Esophagus (tissue), 2 donors: ENCODE measurements around the gene TASP1. TPM values are rescaled to one million over a fixed set of nuclear protein-coding genes. Genes with fewer than 3 reads are reported as not detected.
"Not testable (repeated sequence)": the region's sequence is repeated elsewhere in the genome, so short reads cannot be mapped to it uniquely, and the experiment has no call there.

Experiments used
- H3K27ac ChIP-seq, 2 donors: one replicate each; pipeline ENCODE4 v1.5.1; 2013; ENCODE audit warnings: low read depth in 2 of 2, mild to moderate bottlenecking in 2 of 2, inconsistent platforms in 1 of 2, low read length in 1 of 2, moderate library complexity in 1 of 2
- H3K27me3 ChIP-seq, 2 donors: one replicate each; pipeline ENCODE4 v1.6.1; 2013; ENCODE audit warnings: low read length in 2 of 2, control low read depth in 1 of 2, mild to moderate bottlenecking in 1 of 2; ENCODE audit not compliant: insufficient read depth in 2 of 2, control insufficient read depth in 1 of 2
- H3K36me3 ChIP-seq, 2 donors: one replicate each; pipeline ENCODE4 v1.6.1; 2013; ENCODE audit warnings: low read length in 1 of 2; ENCODE audit not compliant: control insufficient read depth in 2 of 2, insufficient read depth in 2 of 2
- H3K4me1 ChIP-seq, 2 donors: one replicate each; pipeline ENCODE4 v1.6.1; 2013; ENCODE audit warnings: low read length in 1 of 2; ENCODE audit not compliant: control insufficient read depth in 2 of 2, insufficient read depth in 2 of 2
- H3K4me3 ChIP-seq, 2 donors: one replicate each; pipeline ENCODE4 v1.5.1; 2013; ENCODE audit warnings: low read length in 2 of 2, mild to moderate bottlenecking in 2 of 2, low read depth in 1 of 2, moderate library complexity in 1 of 2
- H3K9me3 ChIP-seq, 2 donors: one replicate each; pipeline ENCODE4 v1.6.1; 2013; ENCODE audit warnings: mild to moderate bottlenecking in 2 of 2, low read depth in 1 of 2, low read length in 1 of 2, moderate library complexity in 1 of 2; ENCODE audit not compliant: control insufficient read depth in 2 of 2, insufficient read depth in 1 of 2
- WGBS, 2 donors: extraction: QIAGEN DNeasy Blood & Tissue Kit; methylation state at CpG; one replicate each; pipeline ENCODE4 v1.1.7; 2013; 5-methylcytosine and 5-hydroxymethylcytosine counted together
- polyA plus RNA-seq, 2 donors: library from polyadenylated mRNA; stranded (reverse); fragments of 200-250 nt; gene quantifications; one replicate each; pipeline ENCODE4 v1.2.3, GENCODE V29; 2013
- donor health status: healthy with polysubstance abuse.
- donor health status: Bipolar disorder and iron deficiency.

TASP1 gene
- polyA plus RNA-seq, 2 donors = 3.5 to 4.9 TPM

- H3K4me1 ChIP-seq = peaks cover 0 to 5% of the 10 kb centered on the region in 2 donors
- H3K36me3 ChIP-seq = no peaks in the 10 kb centered on the region
- no peaks in the 10 kb centered on the region for H3K27me3 ChIP-seq
- H3K27ac ChIP-seq = peak overlapping the region in 1 of 2 donors; percentile 71
- WGBS, 2 donors = 47 to 59% methylated on average over 2 of the region's 2 CpGs
- no peak overlapping the region for H3K4me3 ChIP-seq
- peaks cover 0 to 3% of the 10 kb centered on the region in 2 donors for H3K9me3 ChIP-seq
These were observed 145.6 kb downstream of the TASP1 start for GRCh38 chr20:13493143-13493542.

GRCh38 chr20:13492001-13492481, 146.7 kb downstream of the TASP1 start:
- no peak overlapping the region for H3K4me3 ChIP-seq
- peaks cover 0 to 5% of the 10 kb centered on the region in 2 donors for H3K4me1 ChIP-seq
- no peaks in the 10 kb centered on the region for H3K36me3 ChIP-seq
- peaks cover 0 to under 1% of the 10 kb centered on the region in 2 donors for H3K9me3 ChIP-seq
- 18 to 37% methylated on average over 3 of the region's 3 CpGs for whole genome bisulfite sequencing, 2 donors
- H3K27ac ChIP-seq = peak overlapping the region; percentile 73 to 83
- no peaks in the 10 kb centered on the region for H3K27me3 ChIP-seq

DNA sequence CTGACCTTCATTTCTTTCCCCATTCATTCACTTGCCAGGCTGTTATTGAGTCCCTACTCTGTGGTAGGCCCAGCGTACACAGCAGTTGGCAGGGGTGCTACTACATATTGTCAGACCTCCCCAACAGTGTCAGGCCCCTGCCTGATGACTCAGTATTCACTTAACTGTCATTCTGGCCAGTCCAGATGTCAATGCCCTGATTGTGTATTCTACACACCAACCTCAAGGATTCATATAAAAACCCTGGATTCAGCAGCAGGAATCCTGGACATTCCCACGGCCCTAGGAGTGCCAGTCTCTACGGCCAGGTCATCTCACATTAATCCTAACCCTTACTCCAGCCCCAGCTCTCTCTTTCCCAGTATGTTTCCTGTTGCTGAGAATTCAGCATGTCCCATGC, 151.5 kb downstream of the TASP1 start:
- Histone ChIP-seq H3K27me3 (no peaks in the 10 kb centered on the region), H3K27ac (no peak overlapping the region), H3K4me3 (no peak overlapping the region), H3K4me1 (no peaks in the 10 kb centered on the region), H3K36me3 (no peaks in the 10 kb centered on the region), H3K9me3 (no peaks in the 10 kb centered on the region)
- WGBS, 2 donors = 97% methylated on average over 3 of the region's 3 CpGs

GRCh38 chr20:13486694-13487093, 152.0 kb downstream of the TASP1 start:
- Histone ChIP-seq H3K27me3 (no peaks in the 10 kb centered on the region), H3K36me3 (no peaks in the 10 kb centered on the region), H3K4me1 (no peaks in the 10 kb centered on the region), H3K9me3 (no peaks in the 10 kb centered on the region), H3K27ac (no peak overlapping the region), H3K4me3 (no peak overlapping the region)
- 77 to 94% methylated on average over 5 of the region's 5 CpGs for WGBS, 2 donors

GRCh38 chr20:13485576-13485975, 153.2 kb downstream of the TASP1 start:
- no peak overlapping the region for H3K27ac ChIP-seq
- no peaks in the 10 kb centered on the region for H3K27me3 ChIP-seq
- H3K9me3 ChIP-seq = no peaks in the 10 kb centered on the region
- H3K36me3 ChIP-seq = no peaks in the 10 kb centered on the region
- H3K4me3 ChIP-seq = no peak overlapping the region
- 70 to 82% methylated on average over 3 of the region's 3 CpGs for WGBS, 2 donors
- H3K4me1 ChIP-seq = no peaks in the 10 kb centered on the region

DNA sequence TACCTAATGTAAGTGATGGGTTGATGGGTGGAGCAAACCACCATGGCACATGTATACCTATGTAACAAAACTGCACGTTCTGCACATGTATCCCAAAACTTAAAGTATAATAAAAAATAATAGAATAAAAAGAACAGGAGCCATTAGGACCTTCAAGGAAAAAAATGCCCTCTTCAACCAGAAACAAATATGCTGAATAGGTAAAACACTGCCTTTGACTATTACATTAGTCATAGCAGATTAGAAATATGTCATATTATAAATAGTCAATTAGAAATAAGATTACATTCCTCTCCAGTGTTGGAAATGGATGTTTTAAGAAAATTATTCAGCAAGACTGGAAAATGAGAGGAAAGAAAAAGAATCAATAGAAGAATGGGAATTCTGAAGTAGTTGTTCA, 153.7 kb downstream of the TASP1 start:
- 93 to 100% methylated on average over 1 of the region's 1 CpG for WGBS, 2 donors
- H3K36me3 ChIP-seq = not testable (repeated sequence)

DNA sequence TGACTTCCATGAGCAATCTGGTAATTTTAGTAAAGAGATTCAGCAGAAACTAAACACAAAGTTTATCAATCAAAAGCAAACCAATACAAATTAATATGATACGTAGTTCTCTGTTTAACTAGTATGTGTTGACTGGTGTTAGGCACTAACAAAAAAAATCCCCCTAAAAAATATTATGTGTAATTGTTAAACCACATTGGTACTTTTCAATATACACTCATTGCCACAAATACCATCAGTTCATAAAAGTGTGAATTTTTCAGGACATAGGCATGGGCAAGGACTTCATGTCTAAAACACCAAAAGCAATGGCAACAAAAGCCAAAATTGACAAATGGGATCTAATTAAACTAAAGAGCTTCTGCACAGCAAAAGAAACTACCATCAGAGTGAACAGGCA, 155.3 kb downstream of the TASP1 start:
- H3K27me3 ChIP-seq, H3K9me3 ChIP-seq, H3K4me1 ChIP-seq, H3K36me3 ChIP-seq, H3K4me3 ChIP-seq, H3K27ac ChIP-seq: not testable (repeated sequence)
- 94% methylated on average over 1 of the region's 1 CpG for WGBS, 2 donors

More for the DNA sequence above, 153.7 kb downstream of the TASP1 start:
- not testable (repeated sequence) for H3K27me3 ChIP-seq, H3K27ac ChIP-seq, H3K4me1 ChIP-seq, H3K4me3 ChIP-seq, H3K9me3 ChIP-seq

GRCh38 chr20:13478366-13478765, 160.4 kb downstream of the TASP1 start:
- no peaks in the 10 kb centered on the region for H3K27me3 ChIP-seq
- no peak overlapping the region for H3K27ac ChIP-seq
- H3K4me1 ChIP-seq = no peaks in the 10 kb centered on the region
- H3K9me3 ChIP-seq = no peaks in the 10 kb centered on the region
- no peak overlapping the region for H3K4me3 ChIP-seq
- WGBS, 2 donors = 75 to 95% methylated on average over 2 of the region's 2 CpGs
- no peaks in the 10 kb centered on the region for H3K36me3 ChIP-seq

DNA sequence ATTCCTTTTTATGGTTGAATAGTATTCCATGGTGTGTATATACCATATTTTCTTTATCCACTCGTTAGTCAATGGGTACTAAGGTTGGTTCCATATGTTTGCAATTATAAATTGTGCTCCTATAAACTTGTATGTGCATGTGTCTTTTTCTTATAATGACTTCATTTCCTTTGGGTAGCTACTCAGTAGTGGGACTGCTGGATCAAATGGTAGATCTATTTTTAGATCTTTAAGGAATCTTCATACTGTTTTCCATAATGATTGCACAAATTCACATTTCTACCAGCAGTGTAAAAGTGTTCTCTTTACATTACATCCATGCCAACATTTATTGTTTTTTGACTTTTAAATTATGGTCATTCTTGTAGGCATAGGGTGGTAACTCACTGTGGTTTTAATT, 164.3 kb downstream of the TASP1 start:
- H3K27me3 ChIP-seq = no peaks in the 10 kb centered on the region
- no peak overlapping the region for H3K27ac ChIP-seq
- no peaks in the 10 kb centered on the region for H3K4me1 ChIP-seq
- 94 to 95% methylated on average over 1 of the region's 1 CpG for WGBS, 2 donors
- no peak overlapping the region for H3K4me3 ChIP-seq
- no peaks in the 10 kb centered on the region for H3K9me3 ChIP-seq
- H3K36me3 ChIP-seq = no peaks in the 10 kb centered on the region

- H3K4me3 ChIP-seq = no peak overlapping the region
- no peaks in the 10 kb centered on the region for H3K36me3 ChIP-seq
- no peak overlapping the region for H3K27ac ChIP-seq
- H3K9me3 ChIP-seq = no peaks in the 10 kb centered on the region
- no peaks in the 10 kb centered on the region for H3K4me1 ChIP-seq
- H3K27me3 ChIP-seq = no peaks in the 10 kb centered on the region
These were observed 169.5 kb downstream of the TASP1 start for GRCh38 chr20:13469262-13469661.
